Lower leg skin (tissue), 3 donors: ENCODE measurements around the gene MS4A7.

Source experiments
- CTCF ChIP-seq, 3 donors: fragments of 450-650 bp; IDR thresholded peaks; one replicate each; pipeline ENCODE4 v1.5.1; 2016; ENCODE audit warnings: antibody characterized with exemption in 3 of 3, mild to moderate bottlenecking in 3 of 3, moderate library complexity in 2 of 3
- POLR2A ChIP-seq, 2 donors: fragments of 450-650 bp; IDR thresholded peaks; one replicate each; pipeline ENCODE4 v1.6.1; 2016 to 2017; ENCODE audit warnings: antibody characterized with exemption in 2 of 2, mild to moderate bottlenecking in 1 of 2, moderate library complexity in 1 of 2

- TF ChIP-seq CTCF (IDR thresholded peaks at IDR 0.05) (no peak), POLR2A (IDR thresholded peaks at IDR 0.05) (no peak)
Observed at GRCh38 chr11:60390419-60390818, 12.1 kb downstream of the MS4A7 start.
